ENCODE measurements around the gene PIP4K2A.
A peak's percentile ranks its signal among the peaks of the same experiment; 100 is the strongest.
"Not testable (repeated sequence)": the region's sequence is repeated elsewhere in the genome, so short reads cannot be mapped to it uniquely, and the experiment has no call there.

Gene PIP4K2A

GRCh38 chr10:22719406-22720042 lies 5.1 kb upstream of the PIP4K2A start:
- DNase-seq (ENCODE audit: low read depth in 2 of 2), result no peak

GRCh38 chr10:22718659-22719058 lies 4.3 kb upstream of the PIP4K2A start:
- DNase-seq (ENCODE audit: low read depth in 2 of 2), result not testable (repeated sequence)

- DNase-seq (ENCODE audit: low read depth in 2 of 2), result no peak
Observed at GRCh38 chr10:22717728-22718127, 3.4 kb upstream of the PIP4K2A start.

GRCh38 chr10:22716943-22717342 lies 2.6 kb upstream of the PIP4K2A start:
- no peak for DNase-seq (ENCODE audit: low read depth in 2 of 2)

DNA sequence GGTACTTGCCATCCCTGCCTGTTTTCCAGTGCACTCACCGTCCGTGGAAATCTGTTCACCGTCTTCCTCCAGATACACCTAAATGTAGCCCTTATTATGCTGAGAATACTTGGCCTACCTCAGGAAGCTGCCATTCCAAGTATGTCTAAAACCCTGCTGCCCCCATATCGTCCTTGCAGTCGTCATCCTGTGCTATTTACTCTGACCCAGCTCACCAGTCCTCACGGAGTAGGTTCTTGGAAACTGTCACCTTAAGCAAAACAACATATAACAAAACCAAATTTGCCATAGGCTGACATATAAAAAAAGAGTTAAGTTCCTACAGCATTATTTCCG lies 880 bp upstream of the PIP4K2A start:
- no peak for DNase-seq (ENCODE audit: low read depth in 2 of 2)

- DNase-seq (ENCODE audit: low read depth in 2 of 2), result peak; percentile 24 to 25
Observed at GRCh38 chr10:22713853-22714478, 412 bp downstream of the PIP4K2A start.

DNA sequence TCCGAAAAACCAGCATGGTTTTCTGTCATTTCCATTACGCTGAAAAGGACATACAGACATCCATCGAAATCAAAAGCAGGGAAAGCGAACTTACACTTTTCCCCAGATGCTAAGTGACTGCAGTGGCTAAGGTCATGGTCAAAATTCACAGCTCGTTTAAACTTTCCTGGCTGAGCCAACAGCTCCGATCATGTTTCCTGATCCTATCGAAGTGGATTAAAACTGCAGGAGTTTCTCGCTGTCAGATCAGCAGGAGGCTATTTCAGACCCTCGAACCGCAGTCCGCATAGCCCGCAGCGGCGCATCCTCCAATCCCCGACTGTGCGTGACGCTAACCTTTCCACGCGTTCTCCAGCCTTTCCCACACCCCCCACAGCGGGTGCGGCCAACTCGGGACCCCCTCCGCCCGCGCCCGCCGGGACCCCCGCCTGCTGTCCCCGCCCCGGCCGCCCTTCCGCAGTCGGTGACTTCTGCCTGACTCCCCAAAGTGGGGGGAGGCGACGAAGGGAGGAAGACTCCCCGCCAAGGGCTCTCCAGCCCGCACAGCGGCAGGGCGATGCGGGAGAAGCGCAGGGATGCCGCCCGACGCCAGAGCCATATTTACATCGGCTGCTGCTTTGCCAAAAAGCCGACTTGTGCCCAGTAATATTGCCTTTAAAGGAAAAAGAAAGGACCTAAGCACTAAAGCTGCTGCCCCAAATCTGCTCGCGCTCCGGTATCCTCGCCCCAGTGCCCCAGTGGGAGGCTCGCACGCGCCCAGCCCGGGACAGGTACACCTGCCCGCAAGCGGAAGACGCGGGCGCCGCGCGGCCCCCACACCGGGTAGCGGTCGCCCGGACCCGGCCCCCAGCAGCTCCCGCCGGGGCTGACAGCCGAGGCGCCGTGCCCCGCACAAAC lies 1.2 kb downstream of the PIP4K2A start:
- peak; percentile 13 to 18 for DNase-seq (ENCODE audit: low read depth in 2 of 2)

- no peak for DNase-seq (ENCODE audit: low read depth in 2 of 2)
Observed at GRCh38 chr10:22712211-22712955, 2.0 kb downstream of the PIP4K2A start.

DNA sequence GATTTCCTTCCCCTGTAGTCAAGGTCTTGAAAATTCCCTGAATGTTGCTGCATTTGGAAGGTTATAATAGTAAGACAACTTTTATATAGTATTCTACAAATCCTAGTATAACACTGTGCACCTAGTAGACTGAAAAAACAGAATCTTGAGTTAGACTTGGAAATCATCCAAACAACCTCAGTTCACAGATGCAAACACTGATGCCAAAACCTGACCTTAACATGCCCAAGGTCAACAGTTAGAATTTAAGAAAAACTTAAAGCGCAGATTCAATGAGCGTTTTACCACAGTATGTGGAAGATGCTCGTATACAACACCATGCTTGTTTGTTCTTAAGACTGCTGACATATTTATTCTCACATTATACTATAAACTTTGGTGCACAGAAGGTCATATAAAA lies 3.0 kb downstream of the PIP4K2A start:
- DNase-seq (ENCODE audit: low read depth in 2 of 2), result no peak

DNA sequence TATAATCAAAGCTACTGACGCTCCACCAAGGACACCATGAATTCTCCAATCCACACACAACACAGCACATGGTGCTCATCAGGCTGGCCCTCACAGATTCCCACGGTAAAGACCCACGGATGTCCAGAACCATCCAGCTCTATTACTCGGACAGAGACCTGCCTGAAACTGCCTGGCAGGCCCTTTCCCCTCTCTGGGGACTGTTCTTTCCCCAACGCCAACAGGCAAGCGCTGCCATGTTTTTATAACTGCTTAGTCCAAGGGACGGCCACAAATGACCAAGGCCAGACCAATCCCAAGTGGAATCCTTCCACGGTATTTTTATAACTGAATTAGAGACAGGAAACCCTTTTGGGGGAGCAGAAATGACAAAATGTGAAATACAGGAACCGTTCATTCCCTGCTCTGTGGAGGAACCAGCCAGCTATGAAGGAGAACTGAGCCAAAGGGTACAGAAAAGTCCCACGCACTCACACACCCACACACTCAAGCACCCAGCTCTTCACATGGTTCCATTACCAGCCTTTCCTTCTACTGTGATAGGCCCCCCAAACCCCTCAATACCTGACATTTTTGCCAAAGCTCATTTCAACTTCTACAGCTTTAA lies 4.1 kb downstream of the PIP4K2A start:
- no peak for DNase-seq (ENCODE audit: low read depth in 2 of 2)

- DNase-seq (ENCODE audit: low read depth in 2 of 2), result no peak
Observed at GRCh38 chr10:22708772-22709171, 5.6 kb downstream of the PIP4K2A start.

DNA sequence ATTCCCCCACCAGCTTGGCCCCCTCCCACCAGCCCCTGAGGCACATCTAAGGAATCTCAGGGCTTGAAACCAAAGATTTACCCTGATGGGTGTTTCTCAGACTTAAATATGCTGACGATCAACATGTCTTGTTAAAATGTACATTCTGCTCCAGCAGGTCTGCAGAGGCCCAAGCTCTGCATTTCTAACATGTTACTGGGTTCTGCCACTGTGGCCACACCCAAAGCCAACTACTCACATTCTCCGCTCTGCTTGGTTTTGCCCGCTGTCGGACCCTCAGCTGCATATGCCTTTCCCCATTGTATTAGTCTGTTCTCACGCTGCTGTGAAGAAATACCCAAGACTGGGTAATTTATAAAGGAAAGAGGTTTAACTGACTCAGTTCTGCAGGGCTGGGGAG lies 8.9 kb downstream of the PIP4K2A start:
- DNase-seq (ENCODE audit: low read depth in 2 of 2), result no peak

DNA sequence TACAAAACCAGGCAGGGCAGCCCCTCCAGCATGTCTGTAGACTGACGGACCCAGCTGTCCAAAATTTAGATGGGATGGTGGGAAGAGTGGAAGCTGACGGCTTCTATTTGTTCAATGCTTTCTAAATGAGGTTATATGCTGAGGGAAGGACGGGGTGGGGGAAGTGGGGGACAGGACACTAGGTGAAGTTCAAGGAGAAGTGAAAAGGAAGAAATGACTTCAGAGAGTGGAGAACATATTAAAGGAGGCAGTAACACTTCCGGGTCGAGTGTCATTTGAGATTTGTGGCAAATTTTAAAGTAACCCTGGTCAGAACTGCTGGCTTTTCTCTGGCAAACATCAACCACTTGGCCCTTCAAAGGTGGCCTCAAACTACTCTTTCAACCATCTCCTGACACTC lies 9.4 kb downstream of the PIP4K2A start:
- DNase-seq (ENCODE audit: low read depth in 2 of 2), result no peak

- DNase-seq (ENCODE audit: low read depth in 2 of 2), result no peak
Observed at GRCh38 chr10:22704471-22704911, 9.9 kb downstream of the PIP4K2A start.

- no peak for DNase-seq (ENCODE audit: low read depth in 2 of 2)
Observed at GRCh38 chr10:22702348-22702747, 12.0 kb downstream of the PIP4K2A start.

- no peak for DNase-seq (ENCODE audit: low read depth in 2 of 2)
Observed at GRCh38 chr10:22701132-22701826, 13.1 kb downstream of the PIP4K2A start.

DNA sequence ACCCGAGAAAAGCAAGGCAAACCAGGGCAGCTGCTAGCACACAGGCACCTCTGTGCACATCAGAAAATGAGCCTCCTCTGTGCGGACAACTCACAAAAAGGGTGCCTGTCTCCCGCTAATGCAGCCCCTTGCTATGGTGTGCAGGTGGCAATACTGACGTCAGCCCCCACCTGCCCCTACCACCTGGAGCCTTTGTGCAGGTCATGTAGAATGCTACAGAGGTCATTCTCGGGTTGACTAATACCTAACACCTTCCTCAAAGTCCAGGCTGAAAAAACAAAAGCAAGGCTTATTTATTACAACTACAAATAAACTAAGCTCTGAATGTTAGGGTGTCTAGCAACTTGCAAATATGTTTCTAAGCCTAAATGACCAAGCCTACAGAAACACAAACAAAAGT lies 13.9 kb downstream of the PIP4K2A start:
- DNase-seq (ENCODE audit: low read depth in 2 of 2), result no peak

DNA sequence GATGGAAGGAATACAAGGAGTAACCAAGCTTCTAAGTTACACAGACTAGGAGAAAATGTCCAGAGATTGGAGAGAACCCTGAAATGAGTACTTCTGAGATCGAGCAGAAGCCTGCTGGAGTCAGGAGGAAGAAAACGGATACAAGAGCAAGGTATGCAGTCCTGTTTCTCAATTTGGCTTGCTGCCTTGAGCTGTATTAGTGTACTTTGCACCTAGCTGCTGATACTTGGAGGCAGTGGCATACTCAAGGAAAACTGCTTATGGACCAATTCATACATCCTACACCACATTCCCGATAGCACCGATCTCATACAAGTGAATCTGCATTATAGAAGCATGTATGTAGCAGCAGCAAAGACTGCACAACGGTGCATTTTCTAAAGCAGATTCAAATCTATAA lies 14.4 kb downstream of the PIP4K2A start:
- DNase-seq (ENCODE audit: low read depth in 2 of 2), result no peak

DNA sequence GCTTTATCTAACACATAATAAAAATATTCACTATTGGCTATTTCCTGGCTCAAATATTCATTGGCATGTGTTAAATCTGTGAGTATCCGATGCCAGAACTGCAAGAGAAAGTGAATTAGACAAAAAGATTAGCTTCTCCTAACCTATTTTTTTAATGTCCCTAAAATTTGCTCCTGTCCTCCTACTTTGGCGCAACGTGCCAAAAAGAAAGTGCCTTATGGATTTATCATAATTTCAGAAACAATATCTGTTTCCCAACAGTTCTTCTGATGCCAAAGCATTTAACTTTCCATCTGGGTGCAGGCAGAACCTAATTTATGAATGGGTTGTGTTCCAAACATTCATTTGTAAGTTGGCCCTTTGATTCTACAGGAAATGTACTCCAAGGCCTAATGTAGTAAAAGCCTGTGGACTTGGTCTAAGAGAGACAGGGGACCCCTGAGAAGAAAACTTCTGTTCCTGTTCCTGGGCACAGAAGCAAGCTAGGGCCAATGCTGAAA lies 15.4 kb downstream of the PIP4K2A start:
- no peak for DNase-seq (ENCODE audit: low read depth in 2 of 2)

GRCh38 chr10:22697800-22698199 lies 16.6 kb downstream of the PIP4K2A start:
- DNase-seq (ENCODE audit: low read depth in 2 of 2), result no peak

DNA sequence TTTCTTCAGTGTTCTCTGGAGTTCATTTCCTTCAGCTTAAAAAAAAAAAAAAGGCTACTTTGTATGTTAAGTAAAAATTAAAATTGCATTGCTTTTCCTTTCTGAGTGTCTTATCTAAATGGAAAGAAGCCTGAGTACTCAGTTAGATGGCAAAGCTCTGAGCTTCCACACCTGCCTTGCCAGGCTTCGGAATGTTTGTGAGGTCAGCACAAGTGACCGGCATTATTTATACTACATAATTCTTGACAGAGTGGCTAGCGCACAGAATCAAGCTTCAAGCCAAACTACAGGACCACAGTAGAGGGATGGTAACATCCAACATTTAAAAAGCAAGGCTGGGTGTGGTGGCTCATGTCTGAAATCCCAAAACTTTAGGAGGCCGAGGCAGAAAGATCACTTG lies 17.3 kb downstream of the PIP4K2A start:
- no peak for DNase-seq (ENCODE audit: low read depth in 2 of 2)

Data from stimulated activated CD8-positive, alpha-beta memory T cell treated with anti-CD3 and anti-CD28 coated beads, Interleukin-2, amount 100 ng/mL, for 48 hours (primary cell).